IPS-NIHi7 (cell line): ENCODE results near the gene VSIR.

Experiments
- DNase-seq: peaks from one replicate; pipeline ENCODE4 v3.0.0; 2012; ENCODE audit warnings: mixed read lengths; ENCODE audit errors: extremely low spot score

VSIR gene

GRCh38 chr10:71747039-71747531 lies 26.2 kb downstream of the VSIR start:
- no peak for DNase-seq

- peak; percentile 69 for DNase-seq
Observed at GRCh38 chr10:71746344-71747037, 26.8 kb downstream of the VSIR start.

- DNase-seq: no peak
Observed at GRCh38 chr10:71745664-71746250, 27.6 kb downstream of the VSIR start.

GRCh38 chr10:71744897-71745663 lies 28.2 kb downstream of the VSIR start:
- DNase-seq: no peak

- DNase-seq: no peak
Observed at GRCh38 chr10:71743866-71744265, 29.5 kb downstream of the VSIR start.

- DNase-seq: no peak
Observed at GRCh38 chr10:71743089-71743838, 30.1 kb downstream of the VSIR start.

- DNase-seq: no peak
Observed at GRCh38 chr10:71742301-71743088, 30.8 kb downstream of the VSIR start.

- no peak for DNase-seq
Observed at GRCh38 chr10:71741671-71742070, 31.6 kb downstream of the VSIR start.

- no peak for DNase-seq
Observed at GRCh38 chr10:71741029-71741428, 32.3 kb downstream of the VSIR start.

GRCh38 chr10:71740069-71740653 lies 33.2 kb downstream of the VSIR start:
- no peak for DNase-seq

- no peak for DNase-seq
Observed at GRCh38 chr10:71739358-71739900, 33.9 kb downstream of the VSIR start.

GRCh38 chr10:71737834-71738197 lies 35.5 kb downstream of the VSIR start:
- no peak for DNase-seq

- no peak for DNase-seq
Observed at GRCh38 chr10:71737001-71737833, 36.1 kb downstream of the VSIR start.

- DNase-seq: no peak
Observed at GRCh38 chr10:71736570-71736952, 36.8 kb downstream of the VSIR start.

GRCh38 chr10:71735709-71736569 lies 37.4 kb downstream of the VSIR start:
- no peak for DNase-seq

- DNase-seq: no peak
Observed at GRCh38 chr10:71734797-71735196, 38.5 kb downstream of the VSIR start.

- DNase-seq: no peak
Observed at GRCh38 chr10:71731791-71732190, 41.5 kb downstream of the VSIR start.

GRCh38 chr10:71729161-71729636 lies 44.1 kb downstream of the VSIR start:
- no peak for DNase-seq
